Measurements from ENCODE around the gene FAM25C.
"Not testable (repeated sequence)": the region's sequence is repeated elsewhere in the genome, so short reads cannot be mapped to it uniquely, and the experiment has no call there.

GRCh38 chr10:47994045-47994444 is 5.5 kb downstream of the FAM25C start:
- TF ChIP-seq CTCF (tag by site-specific recombination; IDR thresholded peaks at IDR 0.05); ZNF404 (tag by site-specific recombination; IDR thresholded peaks at IDR 0.05); SCRT1 (tag by site-specific recombination; IDR thresholded peaks at IDR 0.05; ENCODE audit: borderline replicate concordance): not testable (repeated sequence)

Measured in HEK293 (cell line).